Gastrocnemius medialis (tissue), 4 donors: ENCODE measurements around the gene KLF16. TPM values are rescaled to one million over a fixed set of nuclear protein-coding genes. Genes with fewer than 3 reads are reported as not detected.

Experiments used
- ATAC-seq, 2 donors: fragments of 150-250 bp; one replicate each; pipeline ENCODE4 v1.9.1; 2016
- DNase-seq, 2 donors: peaks; one replicate each; pipeline ENCODE4 v3.0.0-alpha.2; 2019
- H3K27ac ChIP-seq, 4 donors: fragments of 200-600 bp; sonication (generic); 1 replicate in 1 of 4; 2 replicates in 3 of 4; pipeline ENCODE4 v1.5.1; 2016 to 2018; ENCODE audit warnings: mild to moderate bottlenecking in 2 of 4, moderate library complexity in 1 of 4
- H3K27me3 ChIP-seq, 3 donors: fragments of 200-600 bp; sonication (generic) in 2 of 3; 1 replicate in 1 of 3; 2 replicates in 2 of 3; pipeline versions ENCODE4 v1.5.1 to v1.6.0; 2016 to 2019; ENCODE audit warnings: mild to moderate bottlenecking in 1 of 3, moderate library complexity in 1 of 3
- H3K36me3 ChIP-seq, 2 donors: fragments of 200-600 bp; sonication (generic) in 1 of 2; one replicate each; pipeline ENCODE4 v1.5.1; 2017 to 2018
- H3K4me1 ChIP-seq, 2 donors: fragments of 200-600 bp; sonication (generic) in 1 of 2; one replicate each; pipeline ENCODE4 v1.5.1; 2016 to 2017; ENCODE audit warnings: mild to moderate bottlenecking in 2 of 2
- H3K4me3 ChIP-seq, 4 donors: fragments of 200-600 bp; sonication (generic) in 3 of 4; 1 replicate in 1 of 4; 2 replicates in 3 of 4; pipeline ENCODE4 v1.5.1; 2016 to 2019; ENCODE audit warnings: mild to moderate bottlenecking in 2 of 4
- H3K9me3 ChIP-seq, 3 donors: fragments of 200-600 bp; sonication (generic) in 2 of 3; 1 replicate in 1 of 3; 2 replicates in 2 of 3; pipeline ENCODE4 v1.5.1; 2016 to 2019
- CTCF ChIP-seq, 5 experiments: fragments of 450-650 bp in 3 of 5; fragments of 200-600 bp in 2 of 5; sonication (generic) in 2 of 5; IDR thresholded peaks in 4 of 5; conservative IDR thresholded peaks in 1 of 5; 1 replicate in 4 of 5; 2 replicates in 1 of 5; pipeline ENCODE4 v1.5.1; 2016 to 2019; ENCODE audit warnings: antibody characterized with exemption in 5 of 5, mild to moderate bottlenecking in 3 of 5, moderate library complexity in 3 of 5
- POLR2A ChIP-seq, 2 donors: fragments of 450-650 bp; IDR thresholded peaks; one replicate each; pipeline ENCODE4 v1.6.1; 2017; ENCODE audit warnings: antibody characterized with exemption in 2 of 2, mild to moderate bottlenecking in 2 of 2, moderate library complexity in 2 of 2
- in situ Hi-C, 4 donors: fragments of 200-750 bp; cut with MboI; loops; one replicate each; pipeline versions ENCODE4 v1.15.0 to v1.8.0; 2017; ENCODE audit warnings: low sequenced_read_pairs in 4 of 4
- intact Hi-C: fragments of 100-400 bp; cut with DNase I; formaldehyde crosslinking; loops from one replicate; pipeline ENCODE4 v1.15.1; 2023; ENCODE audit warnings: low total_unique reads
- total RNA-seq, 4 donors: library from RNA; depleted of rRNA; stranded (reverse); fragments of >200 nt; gene quantifications; one replicate each; pipeline versions ENCODE4 v1.1.0 to v1.2.3, GENCODE V29; 2016

Gene KLF16
- total RNA-seq, 4 donors from 2014 or later: 0.58 to 4.0 (median 1.4) TPM

GRCh38 chr19:1829958-1830357 is 33.4 kb downstream of the KLF16 start:
- DNase-seq (no peak), ATAC-seq (no peak)
- intact Hi-C loops (no loop called here), in situ Hi-C loops (no loop called here)
- H3K27me3 ChIP-seq: no peaks in the 10 kb centered on the region
- H3K36me3 ChIP-seq: peaks cover 0 to 19% of the 10 kb centered on the region in 2 donors
- no peaks in the 10 kb centered on the region for H3K9me3 ChIP-seq
- peaks cover 0 to 25% of the 10 kb centered on the region in 2 donors for H3K4me1 ChIP-seq
- H3K27ac ChIP-seq: no peak overlapping the region
- TF ChIP-seq POLR2A (IDR thresholded peaks at IDR 0.05) (no peak), CTCF (IDR thresholded peaks at IDR 0.05 in 4 of 5, conservative IDR thresholded peaks at IDR 0.05 in 1 of 5) (no peak)
- no peak overlapping the region for H3K4me3 ChIP-seq

DNA sequence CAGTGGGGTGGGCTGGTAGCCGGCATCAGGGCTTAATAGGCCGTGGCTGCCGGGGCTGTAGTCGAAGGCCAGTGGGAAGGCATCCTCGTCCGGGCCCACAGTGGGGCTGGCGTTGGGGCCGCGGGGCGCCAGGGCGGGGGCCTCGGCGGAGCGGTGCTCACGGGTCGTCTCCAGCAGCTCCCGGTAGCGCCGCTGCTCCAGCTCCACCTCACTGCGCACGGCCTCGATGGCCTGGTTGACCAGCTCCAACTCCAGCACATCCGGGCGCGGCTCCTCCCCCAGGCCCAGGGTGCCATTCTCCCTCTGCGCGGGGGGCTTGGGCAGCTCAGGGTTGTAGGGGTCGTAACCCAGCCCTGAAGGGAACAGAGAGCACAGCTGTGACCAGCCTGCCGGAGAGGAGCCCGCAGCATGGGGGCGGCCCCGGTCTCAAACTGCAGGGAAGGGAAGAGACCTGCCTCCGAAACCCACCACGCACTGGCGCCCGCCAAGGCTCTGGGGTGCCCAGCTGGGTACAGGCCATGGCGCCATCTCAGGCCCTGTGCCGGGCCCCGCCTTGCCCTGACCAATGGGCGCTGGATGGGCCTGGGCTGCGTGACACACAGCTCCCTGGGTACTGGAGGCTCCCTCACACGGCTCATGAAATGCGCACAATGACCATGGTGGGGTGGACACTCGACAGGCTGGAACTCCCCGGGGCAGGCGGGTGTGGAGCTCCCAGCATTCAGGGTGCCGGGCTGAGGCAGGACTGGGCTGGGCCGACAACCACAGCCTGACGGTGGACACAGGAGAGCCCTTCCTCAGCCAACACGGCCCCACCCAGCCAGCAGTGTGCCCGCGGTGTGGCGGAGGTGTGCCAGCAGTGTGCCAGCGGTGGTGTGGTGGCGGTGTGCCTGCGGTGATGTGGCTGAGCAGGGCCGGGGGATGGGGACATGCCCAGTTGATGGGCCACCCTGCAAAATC is 34.8 kb downstream of the KLF16 start:
- Histone ChIP-seq H3K36me3 (peaks cover 0 to 30% of the 10 kb centered on the region in 2 donors), H3K4me1 (peaks cover 0 to 16% of the 10 kb centered on the region in 2 donors), H3K27me3 (no peaks in the 10 kb centered on the region), H3K9me3 (no peaks in the 10 kb centered on the region), H3K4me3 (no peak overlapping the region), H3K27ac (no peak overlapping the region)
- DNase-seq (no peak), ATAC-seq (no peak)
- intact Hi-C loops (no loop called here), in situ Hi-C loops (no loop called here)
- TF ChIP-seq POLR2A (IDR thresholded peaks at IDR 0.05) (no peak), CTCF (IDR thresholded peaks at IDR 0.05 in 4 of 5, conservative IDR thresholded peaks at IDR 0.05 in 1 of 5) (no peak)

DNA sequence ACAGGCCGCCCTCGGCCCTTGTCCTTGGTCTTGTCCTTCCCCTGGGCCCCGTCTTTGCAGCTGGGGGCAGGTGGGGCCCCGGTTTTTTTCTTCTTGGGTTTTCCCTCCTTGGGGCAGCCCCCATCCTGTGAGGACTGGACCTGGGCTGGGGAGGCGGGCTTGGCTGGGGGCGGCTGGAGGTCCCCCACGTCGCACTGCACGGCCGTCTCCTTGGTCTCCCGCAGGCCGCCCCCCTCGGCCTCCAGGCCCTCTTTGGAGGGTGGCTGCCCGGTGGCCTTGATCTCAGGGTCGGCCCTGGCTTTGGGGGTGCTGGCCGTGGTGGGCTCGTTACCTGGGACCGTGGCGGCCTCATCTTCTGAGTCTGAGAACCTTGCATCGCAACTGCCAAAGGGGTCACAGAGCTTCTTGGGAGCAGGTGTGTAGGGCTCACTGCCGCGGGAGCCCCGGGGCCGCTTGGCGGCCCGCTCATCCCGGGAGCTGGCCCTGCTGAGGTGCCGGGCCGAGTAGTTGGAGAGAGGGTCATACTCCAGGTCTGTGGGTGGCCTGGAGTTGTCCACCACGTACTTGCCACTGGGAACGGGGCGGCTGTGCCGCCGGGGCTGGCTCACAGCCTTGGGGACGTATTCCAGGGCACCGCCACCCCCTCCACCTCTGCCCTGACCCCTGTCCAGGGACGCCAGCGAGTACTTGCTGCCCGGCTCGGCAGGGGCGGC is 35.7 kb downstream of the KLF16 start:
- in situ Hi-C loops (no loop called here), intact Hi-C loops (no loop called here)
- no peaks in the 10 kb centered on the region for H3K27me3 ChIP-seq
- no peak for TF ChIP-seq POLR2A (IDR thresholded peaks at IDR 0.05)
- TF ChIP-seq CTCF (IDR thresholded peaks at IDR 0.05 in 4 of 5, conservative IDR thresholded peaks at IDR 0.05 in 1 of 5): no peak
- ATAC-seq (no peak), DNase-seq (no peak)
- no peak overlapping the region for H3K4me3 ChIP-seq
- no peak overlapping the region for H3K27ac ChIP-seq
- H3K4me1 ChIP-seq: peaks cover 0 to 9% of the 10 kb centered on the region in 2 donors
- no peaks in the 10 kb centered on the region for H3K9me3 ChIP-seq
- H3K36me3 ChIP-seq: peaks cover 0 to 38% of the 10 kb centered on the region in 2 donors

- intact Hi-C loops (no loop called here), in situ Hi-C loops (no loop called here)
- Histone ChIP-seq H3K4me3 (no peak overlapping the region), H3K9me3 (no peaks in the 10 kb centered on the region), H3K27me3 (no peaks in the 10 kb centered on the region), H3K27ac (no peak overlapping the region), H3K36me3 (peaks cover 0 to 40% of the 10 kb centered on the region in 2 donors), H3K4me1 (peaks cover 0 to 9% of the 10 kb centered on the region in 2 donors)
- no peak for ATAC-seq
- TF ChIP-seq POLR2A (IDR thresholded peaks at IDR 0.05) (no peak), CTCF (IDR thresholded peaks at IDR 0.05 in 4 of 5, conservative IDR thresholded peaks at IDR 0.05 in 1 of 5) (no peak)
- DNase-seq: no peak
These were observed 36.5 kb downstream of the KLF16 start for GRCh38 chr19:1826557-1827521.
